ENCODE results near the gene CCNY. TPM values are rescaled to one million over a fixed set of nuclear protein-coding genes. Genes with fewer than 3 reads are reported as not detected.

CCNY gene
- total RNA-seq, 1 donor from 2014 or later = 37.5 TPM

GRCh38 chr10:35388197-35388596, 51.9 kb downstream of the CCNY start:
- DNase-seq (ENCODE audit: low spot score in 2 of 2) = no peak
- TF ChIP-seq, protein P1, sequence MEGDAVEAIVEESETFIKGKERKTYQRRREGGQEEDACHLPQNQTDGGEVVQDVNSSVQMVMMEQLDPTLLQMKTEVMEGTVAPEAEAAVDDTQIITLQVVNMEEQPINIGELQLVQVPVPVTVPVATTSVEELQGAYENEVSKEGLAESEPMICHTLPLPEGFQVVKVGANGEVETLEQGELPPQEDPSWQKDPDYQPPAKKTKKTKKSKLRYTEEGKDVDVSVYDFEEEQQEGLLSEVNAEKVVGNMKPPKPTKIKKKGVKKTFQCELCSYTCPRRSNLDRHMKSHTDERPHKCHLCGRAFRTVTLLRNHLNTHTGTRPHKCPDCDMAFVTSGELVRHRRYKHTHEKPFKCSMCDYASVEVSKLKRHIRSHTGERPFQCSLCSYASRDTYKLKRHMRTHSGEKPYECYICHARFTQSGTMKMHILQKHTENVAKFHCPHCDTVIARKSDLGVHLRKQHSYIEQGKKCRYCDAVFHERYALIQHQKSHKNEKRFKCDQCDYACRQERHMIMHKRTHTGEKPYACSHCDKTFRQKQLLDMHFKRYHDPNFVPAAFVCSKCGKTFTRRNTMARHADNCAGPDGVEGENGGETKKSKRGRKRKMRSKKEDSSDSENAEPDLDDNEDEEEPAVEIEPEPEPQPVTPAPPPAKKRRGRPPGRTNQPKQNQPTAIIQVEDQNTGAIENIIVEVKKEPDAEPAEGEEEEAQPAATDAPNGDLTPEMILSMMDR (IDR thresholded peaks at IDR 0.05) = no peak
- Histone ChIP-seq H3K4me3 (no peak overlapping the region), H3K36me3 (no peaks in the 10 kb centered on the region), H3K27ac (no peak overlapping the region), H3K4me1 (peaks cover 0 to 31% of the 10 kb centered on the region in 2 donors), H3K9me3 (peaks cover 9 to 10% of the 10 kb centered on the region in 2 donors), H3K27me3 (no peaks in the 10 kb centered on the region)
- intact Hi-C loops (cut with DNase I) = no loop called here

DNA sequence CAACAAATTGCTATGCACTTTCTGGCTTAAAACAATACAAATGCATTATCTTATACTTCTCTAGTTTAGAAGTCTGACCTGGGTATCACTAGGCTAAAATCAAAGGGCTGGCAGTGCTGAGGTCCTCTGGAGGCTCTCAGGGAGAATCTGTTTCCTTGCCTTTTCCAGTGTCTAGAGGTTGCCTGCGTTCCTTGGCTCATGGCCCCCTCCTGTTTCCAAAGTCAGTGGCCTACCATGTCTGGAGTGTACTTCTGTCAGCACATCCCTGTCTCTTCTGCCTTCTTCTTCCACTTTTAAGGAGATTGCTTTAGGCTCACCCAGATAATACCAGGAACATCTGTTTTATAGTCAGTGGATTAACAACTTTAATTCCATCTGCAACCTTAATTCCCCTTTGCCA, 52.4 kb downstream of the CCNY start:
- intact Hi-C loops (cut with DNase I) = no loop called here
- TF ChIP-seq, protein P1 (IDR thresholded peaks at IDR 0.05) = no peak
- Histone ChIP-seq H3K27ac (peak overlapping the region in 1 of 2 donors; percentile 41), H3K36me3 (no peaks in the 10 kb centered on the region), H3K4me1 (peaks cover 0 to 31% of the 10 kb centered on the region in 2 donors), H3K27me3 (no peaks in the 10 kb centered on the region), H3K4me3 (no peak overlapping the region), H3K9me3 (peaks cover 9 to 10% of the 10 kb centered on the region in 2 donors)
- no peak for DNase-seq (ENCODE audit: low spot score in 2 of 2)

- H3K9me3 ChIP-seq = peaks cover 9 to 10% of the 10 kb centered on the region in 2 donors
- DNase-seq (ENCODE audit: low spot score in 2 of 2) = no peak
- H3K4me3 ChIP-seq = no peak overlapping the region
- H3K4me1 ChIP-seq = peaks cover 0 to 25% of the 10 kb centered on the region in 2 donors
- H3K27me3 ChIP-seq = no peaks in the 10 kb centered on the region
- TF ChIP-seq, protein P1 (IDR thresholded peaks at IDR 0.05) = no peak
- intact Hi-C loops (cut with DNase I) = no loop called here
- no peaks in the 10 kb centered on the region for H3K36me3 ChIP-seq
- peak overlapping the region; percentile 41 to 62 for H3K27ac ChIP-seq
Observed at GRCh38 chr10:35390161-35390840, 54.0 kb downstream of the CCNY start.

- no peak overlapping the region for H3K4me3 ChIP-seq
- peaks cover 0 to 25% of the 10 kb centered on the region in 2 donors for H3K4me1 ChIP-seq
- TF ChIP-seq, protein P1 (IDR thresholded peaks at IDR 0.05) = no peak
- no peaks in the 10 kb centered on the region for H3K36me3 ChIP-seq
- H3K27ac ChIP-seq = peak overlapping the region; percentile 41 to 62
- DNase-seq (ENCODE audit: low spot score in 2 of 2) = no peak
- H3K9me3 ChIP-seq = peaks cover 9 to 10% of the 10 kb centered on the region in 2 donors
- intact Hi-C loops (cut with DNase I) = no loop called here
- no peaks in the 10 kb centered on the region for H3K27me3 ChIP-seq
Observed at GRCh38 chr10:35390843-35391152, 54.5 kb downstream of the CCNY start.

- H3K4me3 ChIP-seq = no peak overlapping the region
- peaks cover 0 to 23% of the 10 kb centered on the region in 2 donors for H3K4me1 ChIP-seq
- no peaks in the 10 kb centered on the region for H3K27me3 ChIP-seq
- DNase-seq (ENCODE audit: low spot score in 2 of 2) = no peak
- TF ChIP-seq, protein P1 (IDR thresholded peaks at IDR 0.05) = no peak
- H3K27ac ChIP-seq = peak overlapping the region; percentile 41 to 62
- H3K36me3 ChIP-seq = no peaks in the 10 kb centered on the region
- intact Hi-C loops (cut with DNase I) = no loop called here
- peaks cover 9 to 10% of the 10 kb centered on the region in 2 donors for H3K9me3 ChIP-seq
Observed at GRCh38 chr10:35391153-35391953, 55.0 kb downstream of the CCNY start.

Data from ascending aorta (tissue), 2 donors.